H1 (cell line): ENCODE measurements around the gene ADAMTS9. TPM values are rescaled to one million over a fixed set of nuclear protein-coding genes. Genes with fewer than 3 reads are reported as not detected.

ENCODE experiments used
- CTCF ChIA-PET: fragments of 300-600 bp; sonication (Branson Sonifier 250); formaldehyde crosslinking; loops from one replicate; lab custom pipeline; 2021; ENCODE audit not compliant: partially characterized antibody; lab: Charles Lee
- POLR2A ChIA-PET: fragments of 300-600 bp; sonication (Branson Sonifier 250); formaldehyde crosslinking; loops from one replicate; lab custom pipeline; 2021; ENCODE audit warnings: inconsistent platforms; ENCODE audit not compliant: partially characterized antibody; lab: Charles Lee
- DNase-seq, 2 experiments: peaks; one replicate each; pipeline versions ENCODE4 v3.0.0 to v3.0.0-alpha.2; 2010 to 2022; ENCODE audit warnings: low spot score in 2 of 2, low read depth in 1 of 2, mixed read lengths in 1 of 2
- FAIRE-seq: peaks from 2 replicates; lab custom pipeline; 2011; peaks lifted over from hg19 to GRCh38; lab: Jason Lieb, UNC
- H2AFZ ChIP-seq: 2 replicates; pipeline ENCODE4 v1.8.1; 2012; ENCODE audit warnings: low read length, inconsistent platforms
- H2AK5ac ChIP-seq: 2 replicates; pipeline ENCODE4 v1.6.1; 2013; ENCODE audit warnings: low read depth, low read length
- H2BK120ac ChIP-seq: replicated peaks from 2 replicates; pipeline ENCODE3; 2013; ENCODE audit warnings: low read depth, low read length, inconsistent platforms
- H2BK12ac ChIP-seq: 2 replicates; pipeline ENCODE4 v1.6.1; 2013; ENCODE audit warnings: low read depth, low read length
- H2BK15ac ChIP-seq: 2 replicates; pipeline ENCODE4 v1.6.1; 2013; ENCODE audit warnings: low read length
- H2BK20ac ChIP-seq: 2 replicates; pipeline ENCODE4 v1.6.1; 2013; ENCODE audit warnings: low read length
- H2BK5ac ChIP-seq: 2 replicates; pipeline ENCODE4 v1.6.1; 2013; ENCODE audit warnings: low read depth, low read length
- H3K14ac ChIP-seq: 2 replicates; pipeline ENCODE4 v1.6.1; 2013; ENCODE audit warnings: inconsistent platforms; ENCODE audit not compliant: insufficient read length
- H3K18ac ChIP-seq: 2 replicates; pipeline ENCODE4 v1.6.1; 2013; ENCODE audit warnings: low read length; ENCODE audit errors: extremely low read depth
- H3K23ac ChIP-seq: 2 replicates; pipeline ENCODE4 v1.6.1; 2013; ENCODE audit warnings: inconsistent platforms; ENCODE audit not compliant: insufficient read length
- H3K23me2 ChIP-seq: 2 replicates; pipeline ENCODE4 v1.6.1; 2013; ENCODE audit warnings: low read depth, low read length
- H3K27ac ChIP-seq: 2 replicates; pipeline ENCODE4 v1.6.1; 2011; ENCODE audit warnings: low read depth, low read length, inconsistent platforms
- H3K27me3 ChIP-seq, 4 experiments: replicated peaks in 1 of 4; 1 replicate in 1 of 4; 2 replicates in 3 of 4; pipeline versions ENCODE4 v1.6.1 to v1.8.1; 2011 to 2013; ENCODE audit warnings: low read length in 3 of 4, mild to moderate bottlenecking in 3 of 4, inconsistent platforms in 2 of 4, mixed read lengths in 2 of 4, moderate library complexity in 1 of 4; ENCODE audit not compliant: control insufficient read depth in 3 of 4, insufficient read depth in 3 of 4; ENCODE audit errors: extremely low read depth in 1 of 4
- H3K36me3 ChIP-seq, 4 experiments: 2 replicates each; pipeline versions ENCODE4 v1.6.1 to v1.8.1; 2011 to 2013; ENCODE audit warnings: mild to moderate bottlenecking in 4 of 4, low read length in 3 of 4, moderate library complexity in 2 of 4, control low read depth in 1 of 4, inconsistent platforms in 1 of 4; ENCODE audit not compliant: insufficient read depth in 4 of 4, control insufficient read depth in 2 of 4
- H3K4ac ChIP-seq: replicated peaks from 2 replicates; pipeline ENCODE3; 2013; ENCODE audit warnings: low read length, low read depth, mixed read lengths, inconsistent platforms; ENCODE audit not compliant: insufficient read length
- H3K4me1 ChIP-seq, 4 experiments: replicated peaks in 1 of 4; 1 replicate in 1 of 4; 2 replicates in 3 of 4; pipeline versions ENCODE4 v1.6.1 to v1.8.1; 2011 to 2013; ENCODE audit warnings: low read length in 3 of 4, inconsistent platforms in 2 of 4, mixed read lengths in 1 of 4; ENCODE audit not compliant: insufficient read depth in 4 of 4, control insufficient read depth in 3 of 4
- H3K4me2 ChIP-seq, 2 experiments: 2 replicates each; pipeline versions ENCODE4 v1.6.1 to v1.8.1; 2011 to 2013; ENCODE audit warnings: low read depth in 2 of 2, low read length in 2 of 2, control low read depth in 1 of 2, inconsistent platforms in 1 of 2, mild to moderate bottlenecking in 1 of 2; ENCODE audit not compliant: insufficient read depth in 1 of 2
- H3K4me3 ChIP-seq, 4 experiments: fragments of 200-600, 300-600 bp in 1 of 4; sonication (generic), shearing (Covaris generic), sonication (Bioruptor Twin) in 1 of 4; 2 replicates each; pipeline versions ENCODE4 v1.5.1 to v1.8.1; 2011 to 2016; ENCODE audit warnings: low read length in 4 of 4, low read depth in 3 of 4, control low read depth in 2 of 4, inconsistent platforms in 2 of 4, mild to moderate bottlenecking in 2 of 4, mixed read lengths in 1 of 4, moderate library complexity in 1 of 4; ENCODE audit not compliant: insufficient read depth in 2 of 4; ENCODE audit errors: extremely low read depth in 1 of 4
- H3K56ac ChIP-seq: replicated peaks from 2 replicates; pipeline ENCODE3; 2013; ENCODE audit warnings: low read depth, mild to moderate bottlenecking, mixed read lengths, low read length, inconsistent platforms; ENCODE audit not compliant: insufficient read length
- H3K79me1 ChIP-seq: 2 replicates; pipeline ENCODE4 v1.6.1; 2013; ENCODE audit warnings: low read depth, low read length, control low read depth
- H3K79me2 ChIP-seq, 2 experiments: 2 replicates each; pipeline versions ENCODE4 v1.6.1 to v1.8.1; 2012 to 2013; ENCODE audit warnings: low read length in 2 of 2, mild to moderate bottlenecking in 2 of 2, inconsistent platforms in 1 of 2; ENCODE audit not compliant: insufficient read depth in 2 of 2, control insufficient read depth in 1 of 2
- H3K9ac ChIP-seq, 4 experiments: replicated peaks in 1 of 4; 1 replicate in 1 of 4; 2 replicates in 3 of 4; pipeline versions ENCODE4 v1.6.1 to v1.8.1; 2011 to 2013; ENCODE audit warnings: low read depth in 3 of 4, low read length in 3 of 4, control low read depth in 2 of 4, mild to moderate bottlenecking in 2 of 4, moderate library complexity in 2 of 4, inconsistent platforms in 1 of 4; ENCODE audit errors: extremely low read depth in 1 of 4
- H3K9me3 ChIP-seq, 2 experiments: 2 replicates each; pipeline versions ENCODE4 v1.6.1 to v1.8.1; 2012 to 2013; ENCODE audit warnings: mild to moderate bottlenecking in 2 of 2, moderate library complexity in 2 of 2, control low read depth in 1 of 2, inconsistent platforms in 1 of 2, low read depth in 1 of 2, low read length in 1 of 2, mixed read lengths in 1 of 2; ENCODE audit not compliant: insufficient read depth in 2 of 2
- H4K20me1 ChIP-seq, 2 experiments: replicated peaks in 1 of 2; 2 replicates each; pipeline versions ENCODE3 to v1.8.1; 2011 to 2013; ENCODE audit warnings: inconsistent platforms in 2 of 2, low read length in 2 of 2, mild to moderate bottlenecking in 1 of 2; ENCODE audit not compliant: insufficient read depth in 2 of 2, control insufficient read depth in 1 of 2
- H4K5ac ChIP-seq: 2 replicates; pipeline ENCODE4 v1.6.1; 2013; ENCODE audit warnings: low read length, low read depth, mixed read lengths, inconsistent platforms; ENCODE audit not compliant: insufficient read length
- H4K8ac ChIP-seq: 2 replicates; pipeline ENCODE4 v1.8.0; 2013; ENCODE audit warnings: mild to moderate bottlenecking, moderate library complexity, low read length, inconsistent platforms; ENCODE audit not compliant: insufficient read depth; ENCODE audit errors: extremely low read depth
- H4K91ac ChIP-seq: replicated peaks from 2 replicates; pipeline ENCODE3; 2013; ENCODE audit warnings: low read length, mixed read lengths, inconsistent platforms; ENCODE audit not compliant: insufficient read length
- CBX5 ChIP-seq: fragments of 300-800, 300-1000 bp; sonication (generic); IDR thresholded peaks from 2 replicates; pipeline ENCODE4 v1.7.1; 2016; ENCODE audit warnings: antibody characterized with exemption, low read length, low read depth
- JUND ChIP-seq: IDR thresholded peaks from 2 replicates; pipeline ENCODE4 v1.6.1; 2011; ENCODE audit warnings: mild to moderate bottlenecking, improper control_type of control experiment, low read length
- TEAD4 ChIP-seq: IDR thresholded peaks from 2 replicates; pipeline ENCODE4 v1.6.1; 2012; ENCODE audit warnings: low read depth, low read length, inconsistent platforms, mixed read lengths
- WGBS, 2 experiments: shearing (Covaris generic) in 1 of 2; methylation state at CpG; one replicate each; pipeline versions ENCODE4 v1.1.6 to v1.1.7; 2013 to 2015; ENCODE audit warnings: low lambda C conversion rate in 2 of 2, mixed read lengths in 2 of 2, inconsistent platforms in 1 of 2, low coverage in 1 of 2, missing lambda C conversion rate in 1 of 2; ENCODE audit not compliant: insufficient replicate concordance in 2 of 2, insufficient coverage in 1 of 2, insufficient read length in 1 of 2; ENCODE audit errors: extremely low coverage in 1 of 2, missing lambda C conversion rate in 1 of 2; 5-methylcytosine and 5-hydroxymethylcytosine counted together
- polyA plus RNA-seq, 7 experiments: library from polyadenylated mRNA; depleted of rRNA in 3 of 7; stranded (reverse) in 5 of 7; unstranded in 2 of 7; fragments of >200 nt in 5 of 7; fragments of 200-250 nt in 2 of 7; gene quantifications; 1 replicate in 5 of 7; 2 replicates in 1 of 7; 4 replicates in 1 of 7; pipeline versions ENCODE4 v1.2.1 to v1.2.3, GENCODE V29; 2011 to 2013; ENCODE audit warnings: missing spikeins in 2 of 7, mixed read lengths in 2 of 7
- total RNA-seq: library from RNA; stranded (reverse); fragmentation: NEBNext Ultra II Directional; extraction: Animal tissue kit (Norgen Biotek cat#: 25700); gene quantifications from 2 replicates; pipeline ENCODE4 v1.2.1, GENCODE V29; 2021

ADAMTS9 gene
- total and polyA plus RNA-seq, 2 of the 8 experiments (the other 6 are each of a cell fraction or from before 2014, with no cell fraction given), result 0.20 to 0.41 TPM

DNA sequence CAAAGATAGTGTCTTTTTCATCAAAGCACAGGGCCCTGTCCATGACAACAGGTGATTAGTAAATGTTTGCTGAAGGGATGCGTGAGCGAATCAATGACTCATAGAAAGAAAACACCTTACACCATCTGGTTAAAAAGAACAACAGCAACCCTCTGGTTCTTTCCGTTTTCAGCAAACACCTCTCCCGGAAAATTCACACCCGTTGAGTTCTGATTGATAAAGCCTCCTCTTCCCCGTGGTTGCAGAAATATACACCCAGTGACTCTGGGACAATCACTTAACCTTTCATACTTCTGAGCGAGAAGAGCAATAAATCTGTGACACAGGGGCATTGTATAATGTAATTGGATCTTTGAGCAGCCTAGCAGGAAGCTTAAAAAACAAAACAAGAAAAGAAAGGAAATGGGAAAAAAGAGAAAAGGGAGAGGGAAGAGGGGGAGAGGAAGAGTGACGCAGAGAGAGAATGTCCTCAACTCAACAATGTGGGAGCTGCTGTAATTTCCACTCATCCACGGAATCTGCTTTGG is 37.6 kb downstream of the ADAMTS9 start:
- Histone ChIP-seq H4K20me1 (no peaks in the 10 kb centered on the region), H3K4me3 (no peak overlapping the region), H3K27ac (no peak overlapping the region), H3K4me2 (peak overlapping the region in 1 of 2 experiments; percentile 14; a peak in 1 of 4 replicates), H2BK5ac (no peak overlapping the region), H3K4ac (no peak overlapping the region), H3K4me1 (peaks cover 0 to 8% (median 6%) of the 10 kb centered on the region in 4 experiments; a peak in 3 of 7 replicates), H4K8ac (no peak overlapping the region), H3K18ac (no peak overlapping the region), H3K36me3 (no peaks in the 10 kb centered on the region), H3K9me3 (no peaks in the 10 kb centered on the region), H2AK5ac (no peak overlapping the region), H3K79me1 (no peaks in the 10 kb centered on the region), H3K23ac (no peak overlapping the region), H2BK120ac (no peak overlapping the region), H2AFZ (no peak overlapping the region), H3K14ac (no peak overlapping the region), H2BK12ac (no peak overlapping the region; the same call in 1 of the 2 replicates), H3K27me3 (no peaks in the 10 kb centered on the region), H4K91ac (no peak overlapping the region), H4K5ac (no peak overlapping the region), H3K79me2 (no peaks in the 10 kb centered on the region), H2BK20ac (no peak overlapping the region), H3K23me2 (no peaks in the 10 kb centered on the region), H3K56ac (no peak overlapping the region), H2BK15ac (no peak overlapping the region), H3K9ac (no peak overlapping the region)
- ChIA-PET CTCF (interaction anchor here (0.6 to 1.7 kb wide), 3 partner anchors 11 to 121 kb away, joined by 3 to 6 read pairs (median 3); no protein-coding TSS in a partner anchor), POLR2A (no interaction called here)
- DNase-seq, result no peak
- FAIRE-seq, result no peak
- 69% methylated on average over 9 of the region's 9 CpGs; no CpG with 5 or more reads in 1 of the 2 experiments for WGBS, 2 experiments
- 0 out of 2 replicates have a peak, but pooled peaks have one; percentile 19 for TF ChIP-seq JUND
- TF ChIP-seq TEAD4, result no peak
- no peak for TF ChIP-seq CBX5
